ENCODE measurements around the gene UBAC2.

The UBAC2 gene

DNA sequence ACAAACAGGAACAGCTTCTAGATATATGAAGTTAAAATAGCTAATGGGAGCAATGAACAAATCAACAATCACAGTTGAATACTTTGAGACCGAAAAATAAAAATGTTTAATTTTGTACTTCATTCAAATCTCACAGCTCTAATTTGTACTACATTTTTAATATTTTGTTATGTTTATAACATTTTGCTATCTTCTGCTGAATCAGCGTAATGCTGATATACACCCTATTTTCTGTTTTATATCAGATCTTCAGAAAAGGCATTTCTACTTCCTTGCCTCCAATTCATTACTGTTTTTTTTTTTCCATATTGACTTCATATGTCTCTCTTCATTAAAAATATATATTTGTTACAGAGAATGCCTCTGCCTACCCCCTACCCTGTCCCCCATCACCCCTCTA lies 134.4 kb downstream of the UBAC2 start:
- H3K36me3 Mint-ChIP-seq, result peaks cover 23% of the 10 kb centered on the region
- H3K9me3 Mint-ChIP-seq (ENCODE audit: low read depth), result no peaks in the 10 kb centered on the region
- peaks cover 71% of the 10 kb centered on the region for H3K4me1 Mint-ChIP-seq (ENCODE audit: low read depth)
- H3K4me3 Mint-ChIP-seq, result no peak overlapping the region
- peak overlapping the region; percentile 72 for H3K27ac Mint-ChIP-seq
- no peaks in the 10 kb centered on the region for H3K27me3 Mint-ChIP-seq

DNA sequence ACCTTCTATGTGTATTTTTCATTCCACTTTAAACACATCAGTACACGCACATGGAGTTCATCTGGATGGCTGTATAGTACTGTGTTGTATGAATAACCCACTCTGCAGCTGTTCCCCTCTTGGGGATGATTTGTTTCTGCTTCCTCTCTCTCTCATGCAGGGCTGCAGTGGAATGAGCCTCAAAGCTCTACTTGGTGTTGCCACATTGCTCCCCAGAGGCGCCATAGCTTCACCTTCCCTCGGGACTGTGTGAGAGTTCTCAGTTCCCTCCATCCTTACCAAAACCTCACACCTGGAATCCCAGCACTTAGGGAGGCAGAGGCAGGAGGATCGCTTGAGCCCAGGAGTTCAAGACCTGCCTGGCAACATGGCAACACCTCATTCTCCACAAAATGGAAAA lies 134.9 kb downstream of the UBAC2 start:
- Mint-ChIP-seq H3K27me3 (no peaks in the 10 kb centered on the region), H3K9me3 (ENCODE audit: low read depth) (no peaks in the 10 kb centered on the region), H3K27ac (peak overlapping the region; percentile 72), H3K4me1 (ENCODE audit: low read depth) (peaks cover 74% of the 10 kb centered on the region), H3K4me3 (no peak overlapping the region), H3K36me3 (peaks cover 24% of the 10 kb centered on the region)

DNA sequence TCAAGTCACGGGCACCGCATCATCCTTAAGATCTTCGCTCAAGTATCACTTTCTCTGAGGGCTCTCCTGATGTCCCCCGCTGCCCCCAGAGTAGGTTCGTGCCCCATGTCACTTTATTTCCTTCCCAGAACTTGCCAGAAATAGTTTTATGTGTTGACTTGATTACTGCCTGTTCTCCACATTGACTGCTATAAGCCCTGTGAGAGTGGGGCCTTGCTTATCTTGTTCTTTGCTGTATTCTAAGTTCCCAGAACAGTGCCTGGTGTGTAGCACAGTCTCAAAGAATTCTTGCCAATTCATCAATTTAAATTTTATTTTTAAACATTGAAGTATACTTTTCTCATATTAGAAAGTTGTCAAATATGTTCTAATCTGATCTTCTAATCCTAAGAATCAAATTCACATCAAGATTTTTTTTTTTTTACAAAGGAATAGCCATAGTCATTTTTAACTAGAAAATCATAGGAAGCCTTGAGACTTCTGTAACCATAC lies 138.6 kb downstream of the UBAC2 start:
- Mint-ChIP-seq H3K4me1 (ENCODE audit: low read depth) (peaks cover 70% of the 10 kb centered on the region), H3K9me3 (ENCODE audit: low read depth) (no peaks in the 10 kb centered on the region), H3K27me3 (no peaks in the 10 kb centered on the region), H3K27ac (peak overlapping the region; percentile 61), H3K4me3 (peak overlapping the region; percentile 64), H3K36me3 (peaks cover 25% of the 10 kb centered on the region)

DNA sequence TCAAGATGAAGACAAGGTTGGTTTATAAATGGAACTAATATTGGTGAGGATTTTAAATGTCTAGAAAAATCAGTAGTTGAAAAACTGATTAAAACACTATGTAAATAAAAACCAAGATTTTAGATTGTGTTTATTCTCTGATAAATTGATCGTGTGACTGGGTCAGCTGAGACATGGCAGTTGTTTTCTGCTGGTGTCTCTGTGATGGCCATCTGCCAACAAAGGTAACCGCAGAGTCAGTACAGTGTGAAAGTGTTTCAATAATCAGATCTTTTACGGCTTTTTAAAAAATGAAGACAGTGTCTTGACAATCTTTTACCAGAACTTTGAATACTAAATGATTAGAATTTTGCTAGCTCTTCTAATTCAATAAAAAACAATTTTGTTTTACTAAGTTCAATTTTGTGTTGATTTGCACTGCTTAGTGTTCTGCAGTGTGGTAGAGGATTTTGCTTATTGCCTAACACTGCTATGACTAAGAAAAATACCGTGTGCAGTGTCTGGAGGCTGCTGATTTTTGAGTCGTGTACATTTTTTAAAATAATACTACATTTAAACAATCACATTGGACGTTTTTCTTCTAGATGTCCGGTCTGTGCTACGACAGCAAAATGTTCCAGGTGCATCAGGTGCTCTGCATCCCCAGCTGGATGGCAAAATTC lies 139.2 kb downstream of the UBAC2 start:
- H3K9me3 Mint-ChIP-seq (ENCODE audit: low read depth), result no peaks in the 10 kb centered on the region
- H3K27ac Mint-ChIP-seq, result peak overlapping the region; percentile 61
- H3K27me3 Mint-ChIP-seq, result no peaks in the 10 kb centered on the region
- peak overlapping the region; percentile 64 for H3K4me3 Mint-ChIP-seq
- H3K4me1 Mint-ChIP-seq (ENCODE audit: low read depth), result peaks cover 69% of the 10 kb centered on the region
- H3K36me3 Mint-ChIP-seq, result peaks cover 27% of the 10 kb centered on the region

DNA sequence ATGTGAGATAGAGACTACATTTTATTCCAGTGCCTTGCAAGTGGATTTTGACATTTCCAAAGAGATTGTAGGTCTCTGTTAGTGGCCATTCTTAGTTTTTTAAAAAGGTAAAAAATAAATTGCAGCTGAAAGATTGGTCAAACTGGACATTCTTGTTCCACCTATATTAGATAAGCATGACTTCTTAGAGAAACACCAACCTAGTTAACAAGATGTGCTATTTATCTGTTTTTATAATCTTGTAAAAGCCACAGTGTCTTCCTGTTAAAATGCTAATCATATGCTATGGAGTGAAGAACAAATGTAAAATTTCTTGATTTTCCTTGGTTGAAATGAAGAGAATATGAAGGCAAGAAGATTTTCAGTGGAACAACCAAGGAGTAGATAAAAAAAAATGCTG lies 140.0 kb downstream of the UBAC2 start:
- no peaks in the 10 kb centered on the region for H3K27me3 Mint-ChIP-seq
- H3K27ac Mint-ChIP-seq, result peak overlapping the region; percentile 47
- peaks cover 66% of the 10 kb centered on the region for H3K4me1 Mint-ChIP-seq (ENCODE audit: low read depth)
- H3K9me3 Mint-ChIP-seq (ENCODE audit: low read depth), result no peaks in the 10 kb centered on the region
- H3K36me3 Mint-ChIP-seq, result peaks cover 29% of the 10 kb centered on the region
- peak overlapping the region; percentile 64 for H3K4me3 Mint-ChIP-seq

DNA sequence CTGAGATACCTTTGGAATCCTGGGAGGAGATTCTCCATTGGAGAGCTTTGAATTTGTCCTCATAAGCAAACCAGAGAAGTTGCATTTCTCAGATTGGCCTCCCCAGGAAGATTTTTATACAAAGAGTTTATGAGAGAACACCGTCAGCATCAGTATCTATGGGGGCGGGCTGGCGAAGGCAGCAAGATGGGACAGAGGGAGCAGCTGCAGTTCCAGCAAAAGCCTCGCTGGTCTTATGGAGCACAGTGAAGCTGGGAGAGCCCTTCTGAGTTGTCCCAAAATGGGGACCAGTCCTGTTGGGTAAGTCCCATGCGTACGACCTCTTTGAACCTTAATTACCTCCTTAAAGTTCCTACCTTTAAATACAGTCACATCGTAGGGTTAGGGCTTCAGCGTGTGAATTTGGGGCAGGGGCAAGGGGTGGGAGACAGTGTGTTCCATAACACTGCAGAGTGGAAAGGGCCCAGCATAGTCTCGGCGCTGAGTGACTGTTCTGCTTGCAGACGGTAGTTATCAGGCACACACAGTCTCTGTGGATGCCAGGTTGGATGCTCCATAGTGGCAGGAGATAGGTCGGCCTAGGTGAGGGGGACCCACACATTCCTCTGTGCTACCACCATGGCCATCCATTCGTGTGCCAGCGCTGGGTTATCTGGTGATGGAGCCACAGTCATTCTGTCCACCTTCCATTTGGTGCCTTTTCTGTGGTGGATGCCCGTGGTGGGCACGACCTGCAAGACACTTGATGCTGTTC lies 141.5 kb downstream of the UBAC2 start:
- peaks cover 37% of the 10 kb centered on the region for H3K36me3 Mint-ChIP-seq
- H3K9me3 Mint-ChIP-seq (ENCODE audit: low read depth), result no peaks in the 10 kb centered on the region
- peaks cover 65% of the 10 kb centered on the region for H3K4me1 Mint-ChIP-seq (ENCODE audit: low read depth)
- no peak overlapping the region for H3K4me3 Mint-ChIP-seq
- no peaks in the 10 kb centered on the region for H3K27me3 Mint-ChIP-seq
- H3K27ac Mint-ChIP-seq, result no peak overlapping the region

DNA sequence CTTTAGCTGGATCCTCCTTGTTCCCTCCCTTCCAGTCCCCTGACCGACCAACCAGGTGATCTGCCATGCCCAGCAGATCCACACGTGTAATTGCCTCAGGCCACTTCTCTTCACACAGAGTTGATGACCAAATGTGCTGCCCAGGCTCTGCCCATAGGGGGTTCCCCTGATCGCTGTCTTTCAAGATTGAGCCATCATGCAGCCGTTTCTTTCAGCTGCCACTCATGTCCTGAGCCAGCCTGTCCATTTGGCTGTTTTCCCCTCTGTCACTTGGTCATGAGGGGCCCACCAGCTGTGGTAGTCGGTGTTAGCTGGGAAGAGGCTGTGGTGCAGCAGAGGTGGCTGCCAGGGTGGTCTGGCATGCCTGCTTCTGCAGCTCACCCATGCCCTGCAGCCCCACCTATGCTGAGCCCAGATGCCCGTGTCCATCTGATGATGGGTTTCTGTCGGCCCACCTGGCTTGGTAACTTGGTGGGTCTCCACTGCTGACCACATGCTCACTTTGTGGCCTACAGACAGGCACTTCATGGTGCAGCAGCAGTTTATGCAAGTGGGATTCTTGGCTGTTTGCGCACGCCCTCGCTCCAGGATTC lies 142.2 kb downstream of the UBAC2 start:
- Mint-ChIP-seq H3K27me3 (no peaks in the 10 kb centered on the region), H3K4me1 (ENCODE audit: low read depth) (peaks cover 66% of the 10 kb centered on the region), H3K9me3 (ENCODE audit: low read depth) (no peaks in the 10 kb centered on the region), H3K36me3 (peaks cover 39% of the 10 kb centered on the region), H3K27ac (peak overlapping the region; percentile 58), H3K4me3 (no peak overlapping the region)

DNA sequence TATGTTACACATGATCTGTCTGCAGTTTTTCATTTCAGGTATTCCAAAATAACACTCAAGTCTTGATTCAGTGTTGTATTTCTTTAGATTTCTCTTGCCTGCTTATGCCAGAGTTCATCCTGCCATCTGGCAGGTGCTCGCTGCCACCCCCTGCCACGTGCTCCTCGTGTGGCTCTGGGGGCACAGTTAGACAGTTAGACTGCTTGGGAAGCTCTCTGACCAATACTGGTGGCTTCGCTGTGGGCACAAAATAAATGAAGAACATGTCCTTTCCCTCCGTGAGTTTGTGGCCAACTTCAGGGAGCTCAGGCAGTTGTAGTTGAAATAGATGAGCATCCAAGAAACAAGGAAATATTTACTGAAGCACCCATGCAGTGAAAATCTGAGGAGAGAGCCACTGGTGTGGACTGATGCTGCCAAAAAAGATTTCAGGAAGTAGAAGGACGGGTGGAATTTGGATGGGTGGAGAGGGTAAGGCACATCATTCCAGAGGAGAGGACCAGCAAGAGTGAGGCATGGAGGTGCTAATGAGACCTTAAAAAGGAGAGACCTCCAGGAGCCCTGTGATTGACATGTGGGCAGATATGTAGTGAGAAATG lies 144.1 kb downstream of the UBAC2 start:
- Mint-ChIP-seq H3K4me3 (no peak overlapping the region), H3K4me1 (ENCODE audit: low read depth) (peaks cover 64% of the 10 kb centered on the region), H3K27me3 (no peaks in the 10 kb centered on the region), H3K27ac (peak overlapping the region; percentile 38), H3K9me3 (ENCODE audit: low read depth) (no peaks in the 10 kb centered on the region), H3K36me3 (peaks cover 43% of the 10 kb centered on the region)

DNA sequence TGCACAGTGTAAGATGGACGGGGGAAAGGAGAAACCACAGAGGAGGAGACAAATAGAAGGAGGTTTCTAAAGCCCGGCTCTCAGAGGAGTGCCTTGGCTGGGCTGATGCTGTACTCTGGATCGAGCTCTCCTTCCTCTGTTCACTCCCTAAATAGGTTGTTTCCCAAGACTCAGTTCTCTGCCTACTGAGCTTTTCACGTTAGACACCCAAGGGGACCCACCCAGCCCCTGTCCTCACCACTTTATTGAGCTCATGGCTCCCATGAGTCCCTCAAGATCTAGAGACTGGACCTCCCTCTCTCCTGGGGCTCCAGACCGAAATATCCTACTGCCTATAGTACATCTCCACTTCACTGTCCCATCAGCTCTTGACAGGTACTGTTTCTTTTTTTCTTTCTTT lies 144.7 kb downstream of the UBAC2 start:
- no peaks in the 10 kb centered on the region for H3K27me3 Mint-ChIP-seq
- H3K9me3 Mint-ChIP-seq (ENCODE audit: low read depth), result no peaks in the 10 kb centered on the region
- no peak overlapping the region for H3K4me3 Mint-ChIP-seq
- H3K36me3 Mint-ChIP-seq, result peaks cover 40% of the 10 kb centered on the region
- H3K27ac Mint-ChIP-seq, result peak overlapping the region; percentile 38
- H3K4me1 Mint-ChIP-seq (ENCODE audit: low read depth), result peaks cover 61% of the 10 kb centered on the region

DNA sequence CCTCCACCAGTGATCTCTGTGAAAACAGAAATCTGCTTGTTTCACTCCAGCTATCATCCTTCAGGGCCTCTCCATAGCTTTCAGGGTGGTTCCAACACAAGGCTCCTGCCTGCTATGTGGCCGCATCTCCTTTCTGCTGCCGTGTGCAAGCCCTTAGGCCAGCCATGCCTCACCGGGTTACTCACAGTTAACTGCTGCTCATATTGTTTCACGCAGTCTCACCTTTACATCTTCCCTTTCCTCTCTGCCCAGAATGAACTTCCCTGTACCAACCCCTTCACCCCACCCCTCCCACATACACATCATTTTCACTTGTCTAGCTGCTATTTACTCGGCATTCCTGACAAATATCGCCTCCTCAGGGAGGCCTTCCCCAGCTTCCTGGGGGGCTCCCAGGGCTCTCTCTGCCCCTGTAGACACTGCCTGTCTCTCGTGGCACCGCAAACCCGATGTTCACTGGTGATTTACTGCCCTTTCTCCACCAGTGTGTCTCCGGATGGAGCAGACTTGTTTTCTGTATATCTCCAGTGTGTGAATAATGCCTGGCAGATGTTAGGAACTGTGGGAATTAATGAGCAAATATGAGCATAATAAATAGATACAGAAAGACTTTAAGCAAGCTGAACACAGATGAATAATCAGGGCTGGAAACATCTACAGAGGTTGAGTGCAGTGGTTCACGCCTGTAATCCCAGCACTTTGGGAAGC lies 145.8 kb downstream of the UBAC2 start:
- H3K9me3 Mint-ChIP-seq (ENCODE audit: low read depth), result no peaks in the 10 kb centered on the region
- H3K27me3 Mint-ChIP-seq, result no peaks in the 10 kb centered on the region
- H3K27ac Mint-ChIP-seq, result peak overlapping the region; percentile 74
- H3K4me1 Mint-ChIP-seq (ENCODE audit: low read depth), result peaks cover 61% of the 10 kb centered on the region
- no peak overlapping the region for H3K4me3 Mint-ChIP-seq
- H3K36me3 Mint-ChIP-seq, result peaks cover 36% of the 10 kb centered on the region

DNA sequence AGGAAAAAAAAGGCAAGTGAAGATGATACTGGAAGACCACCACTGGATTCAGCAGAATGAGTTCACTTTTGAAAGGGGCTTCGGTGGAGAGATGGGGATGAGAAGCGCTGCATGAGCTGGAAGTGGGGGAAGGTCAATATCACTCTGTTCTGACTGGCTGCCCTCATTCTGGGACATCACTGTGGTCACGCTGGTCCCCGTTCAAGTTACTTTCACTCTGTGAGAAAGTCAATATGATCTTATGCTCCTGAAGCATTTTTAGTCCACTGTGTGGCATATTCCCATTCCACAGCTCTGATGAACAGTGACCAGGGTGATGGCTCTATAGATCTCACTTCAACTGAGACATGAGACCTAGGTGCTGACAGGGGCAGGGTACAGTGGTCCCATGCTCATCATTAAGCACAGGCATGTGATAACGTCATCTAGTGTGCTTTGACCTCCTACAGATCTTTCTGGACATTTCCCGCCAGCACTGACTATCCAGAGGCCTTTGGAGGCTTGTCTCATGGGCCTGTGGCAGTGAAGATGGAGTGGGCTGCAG lies 146.8 kb downstream of the UBAC2 start:
- H3K36me3 Mint-ChIP-seq, result peaks cover 33% of the 10 kb centered on the region
- no peaks in the 10 kb centered on the region for H3K27me3 Mint-ChIP-seq
- H3K4me3 Mint-ChIP-seq, result no peak overlapping the region
- no peaks in the 10 kb centered on the region for H3K9me3 Mint-ChIP-seq (ENCODE audit: low read depth)
- peak overlapping the region; percentile 85 for H3K27ac Mint-ChIP-seq
- peaks cover 64% of the 10 kb centered on the region for H3K4me1 Mint-ChIP-seq (ENCODE audit: low read depth)

DNA sequence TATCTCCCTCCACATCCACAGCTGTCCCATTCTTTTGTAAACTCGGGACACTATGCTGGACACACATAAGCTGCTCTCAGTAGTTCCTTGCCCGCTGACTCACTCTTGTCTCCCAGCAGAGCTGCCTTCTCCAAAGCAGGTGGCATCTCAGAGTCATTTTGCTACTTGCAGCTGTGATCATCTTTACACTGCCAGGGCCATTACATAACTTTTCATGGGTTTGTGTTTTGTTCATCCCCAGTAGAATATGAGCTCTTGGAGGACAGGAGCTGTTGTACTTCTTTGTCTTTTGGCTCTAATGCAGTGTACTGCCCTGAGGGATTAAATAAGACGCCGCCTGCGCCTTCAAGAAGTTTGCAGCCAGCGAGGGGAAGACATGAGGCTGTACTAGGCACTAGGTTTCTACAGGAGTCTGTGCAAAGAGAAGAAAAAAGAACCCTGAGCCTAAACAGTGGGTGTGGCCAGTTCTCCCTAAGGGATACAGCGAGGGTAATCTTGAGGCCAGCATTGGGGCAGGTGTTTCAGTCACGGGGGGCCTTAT lies 147.3 kb downstream of the UBAC2 start:
- H3K27me3 Mint-ChIP-seq, result no peaks in the 10 kb centered on the region
- H3K4me1 Mint-ChIP-seq (ENCODE audit: low read depth), result peaks cover 68% of the 10 kb centered on the region
- peaks cover 35% of the 10 kb centered on the region for H3K36me3 Mint-ChIP-seq
- H3K9me3 Mint-ChIP-seq (ENCODE audit: low read depth), result no peaks in the 10 kb centered on the region
- no peak overlapping the region for H3K4me3 Mint-ChIP-seq
- H3K27ac Mint-ChIP-seq, result peak overlapping the region; percentile 85

DNA sequence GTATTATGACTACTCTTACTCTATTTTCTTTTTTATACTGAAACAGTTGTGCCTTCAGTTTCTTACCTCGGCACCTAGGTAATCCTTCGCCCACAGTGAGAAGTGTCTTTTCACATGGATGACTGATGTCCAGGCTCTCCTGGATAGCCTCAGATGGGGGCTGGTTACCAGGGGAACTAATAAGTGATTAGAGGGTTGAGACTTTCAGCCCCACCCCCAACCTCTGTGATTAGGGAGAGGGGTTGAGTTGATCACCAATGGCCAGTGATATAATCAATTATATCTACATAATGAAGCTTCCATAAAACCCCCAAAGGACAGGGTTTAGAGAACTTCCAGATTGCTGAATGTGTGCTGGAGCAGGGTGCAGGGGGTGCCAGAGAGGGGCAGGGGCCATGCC lies 149.5 kb downstream of the UBAC2 start:
- Mint-ChIP-seq H3K4me3 (no peak overlapping the region), H3K9me3 (ENCODE audit: low read depth) (no peaks in the 10 kb centered on the region), H3K27ac (peak overlapping the region; percentile 81), H3K36me3 (peaks cover 37% of the 10 kb centered on the region), H3K4me1 (ENCODE audit: low read depth) (peaks cover 83% of the 10 kb centered on the region), H3K27me3 (no peaks in the 10 kb centered on the region)

DNA sequence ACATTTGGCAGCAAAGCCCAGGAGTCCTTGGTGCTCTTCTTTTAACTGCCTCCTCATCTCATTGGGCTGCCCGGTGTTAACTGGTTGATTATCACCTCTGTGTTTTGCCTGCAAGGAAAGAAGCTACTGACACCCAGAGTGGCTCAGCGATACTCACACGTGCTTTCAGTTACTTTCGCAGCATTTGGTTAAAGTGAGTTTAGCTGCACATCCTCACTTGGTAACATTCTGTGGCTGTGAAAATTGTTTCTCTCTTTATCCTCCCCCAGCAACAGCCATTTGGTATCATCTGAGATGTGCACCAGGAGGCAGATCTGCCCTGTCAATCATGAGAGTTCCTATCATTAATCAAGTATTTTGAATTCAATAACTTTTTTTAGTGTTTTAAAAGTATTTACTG lies 151.1 kb downstream of the UBAC2 start:
- peak overlapping the region; percentile 93 for H3K27ac Mint-ChIP-seq
- peaks cover 37% of the 10 kb centered on the region for H3K36me3 Mint-ChIP-seq
- peaks cover 89% of the 10 kb centered on the region for H3K4me1 Mint-ChIP-seq (ENCODE audit: low read depth)
- H3K4me3 Mint-ChIP-seq, result peak overlapping the region; percentile 74
- no peaks in the 10 kb centered on the region for H3K9me3 Mint-ChIP-seq (ENCODE audit: low read depth)
- H3K27me3 Mint-ChIP-seq, result no peaks in the 10 kb centered on the region
